Prostate gland (tissue), 2 donors: ENCODE results near the gene BCAS3.

ENCODE experiments used
- CTCF ChIP-seq, 4 experiments: fragments of 200-600 bp in 2 of 4; fragments of 450-650 bp in 2 of 4; sonication (generic) in 2 of 4; IDR thresholded peaks; 1 replicate in 3 of 4; 2 replicates in 1 of 4; pipeline ENCODE4 v1.5.1; 2016 to 2019; ENCODE audit warnings: antibody characterized with exemption in 4 of 4, mild to moderate bottlenecking in 2 of 4, moderate library complexity in 2 of 4
- POLR2A ChIP-seq: fragments of 450-650 bp; IDR thresholded peaks from one replicate; pipeline ENCODE4 v1.6.1; 2016; ENCODE audit warnings: antibody characterized with exemption, mild to moderate bottlenecking

- TF ChIP-seq POLR2A (no peak), CTCF (IDR thresholded peaks at IDR 0.05) (no peak)
Observed at GRCh38 chr17:61383689-61384201, 706.1 kb downstream of the BCAS3 start.
